Endothelial cell of umbilical vein (primary cell): ENCODE results near the gene CD34.

Source experiments
- POLR2AphosphoS5 ChIP-seq: IDR thresholded peaks from 2 replicates; pipeline ENCODE4 v1.6.1; 2012; ENCODE audit warnings: low read depth, mild to moderate bottlenecking, control low read depth, low read length, moderate library complexity; ENCODE audit not compliant: insufficient read depth
- TF ChIP-seq, protein P1 (sequence below), 2 donors: IDR thresholded peaks; 1 replicate in 1 of 2; 2 replicates in 1 of 2; pipeline ENCODE4 v1.5.1; 2011; ENCODE audit warnings: low read length in 2 of 2, mild to moderate bottlenecking in 2 of 2, moderate library complexity in 2 of 2, control low read depth in 1 of 2, inconsistent platforms in 1 of 2, low read depth in 1 of 2; ENCODE audit not compliant: insufficient read depth in 1 of 2; ENCODE audit errors: extremely low read depth in 1 of 2
- TF ChIP-seq, protein P2 (sequence below): IDR thresholded peaks from 2 replicates; pipeline ENCODE4 v1.6.1; 2011; ENCODE audit not compliant: insufficient read depth, insufficient read length

DNA sequence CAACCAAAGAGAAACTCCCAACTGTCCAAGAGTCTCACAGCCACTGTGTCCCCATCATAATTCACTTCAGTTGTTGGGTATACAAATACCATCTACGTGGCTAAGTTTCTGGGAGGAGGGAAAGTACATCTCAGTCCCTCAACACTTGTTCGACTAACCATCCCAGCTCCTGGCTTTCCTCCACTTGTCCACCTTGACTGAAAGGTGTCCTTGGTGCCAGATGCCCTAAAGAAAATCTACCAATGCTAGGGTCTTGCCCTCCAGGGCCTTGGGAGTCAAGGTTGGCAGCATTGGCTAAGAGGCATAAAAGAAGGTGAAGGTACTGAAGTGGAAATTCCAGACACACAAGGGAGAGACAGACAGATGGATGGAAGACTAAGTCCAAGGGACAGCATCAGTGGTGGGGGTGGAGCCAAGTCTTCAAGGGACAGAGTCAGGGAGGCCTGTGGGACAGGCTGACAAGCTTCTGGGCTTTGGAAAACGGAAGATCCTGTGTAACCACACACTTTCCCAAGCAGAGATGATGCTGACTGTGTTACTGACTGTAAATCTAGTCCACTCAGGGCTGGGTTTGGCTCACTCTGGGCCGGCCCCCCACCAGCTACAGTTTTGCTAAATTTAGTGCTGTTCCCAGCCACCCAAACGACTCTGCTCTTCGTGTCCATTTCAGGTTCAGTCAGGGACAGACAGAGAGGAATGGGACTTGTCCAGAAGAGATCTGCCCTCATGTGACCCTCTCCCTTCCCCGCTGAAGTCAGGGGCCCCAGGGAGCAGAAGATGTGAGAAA lies 60.1 kb downstream of the CD34 start:
- TF ChIP-seq, protein P1, sequence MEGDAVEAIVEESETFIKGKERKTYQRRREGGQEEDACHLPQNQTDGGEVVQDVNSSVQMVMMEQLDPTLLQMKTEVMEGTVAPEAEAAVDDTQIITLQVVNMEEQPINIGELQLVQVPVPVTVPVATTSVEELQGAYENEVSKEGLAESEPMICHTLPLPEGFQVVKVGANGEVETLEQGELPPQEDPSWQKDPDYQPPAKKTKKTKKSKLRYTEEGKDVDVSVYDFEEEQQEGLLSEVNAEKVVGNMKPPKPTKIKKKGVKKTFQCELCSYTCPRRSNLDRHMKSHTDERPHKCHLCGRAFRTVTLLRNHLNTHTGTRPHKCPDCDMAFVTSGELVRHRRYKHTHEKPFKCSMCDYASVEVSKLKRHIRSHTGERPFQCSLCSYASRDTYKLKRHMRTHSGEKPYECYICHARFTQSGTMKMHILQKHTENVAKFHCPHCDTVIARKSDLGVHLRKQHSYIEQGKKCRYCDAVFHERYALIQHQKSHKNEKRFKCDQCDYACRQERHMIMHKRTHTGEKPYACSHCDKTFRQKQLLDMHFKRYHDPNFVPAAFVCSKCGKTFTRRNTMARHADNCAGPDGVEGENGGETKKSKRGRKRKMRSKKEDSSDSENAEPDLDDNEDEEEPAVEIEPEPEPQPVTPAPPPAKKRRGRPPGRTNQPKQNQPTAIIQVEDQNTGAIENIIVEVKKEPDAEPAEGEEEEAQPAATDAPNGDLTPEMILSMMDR (IDR thresholded peaks at IDR 0.05; ENCODE audit: extremely low read depth in 1 of 2, insufficient read depth in 1 of 2, low read depth in 1 of 2, low read length in 2 of 2) = no peak
- TF ChIP-seq POLR2AphosphoS5 = no peak
- TF ChIP-seq, protein P2, sequence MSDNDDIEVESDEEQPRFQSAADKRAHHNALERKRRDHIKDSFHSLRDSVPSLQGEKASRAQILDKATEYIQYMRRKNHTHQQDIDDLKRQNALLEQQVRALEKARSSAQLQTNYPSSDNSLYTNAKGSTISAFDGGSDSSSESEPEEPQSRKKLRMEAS = no peak
